GM21737 (cell line): ENCODE measurements around the gene ZNF562.
"Not testable (repeated sequence)": the region's sequence is repeated elsewhere in the genome, so short reads cannot be mapped to it uniquely, and the experiment has no call there.

Experiments
- ATAC-seq: cut with Tn5 transposase; IDR thresholded peaks from one replicate; pipeline ENCODE4 v1.9.1; 2021; ENCODE audit warnings: mild to moderate bottlenecking, moderate library complexity; ENCODE audit not compliant: unreplicated experiment

ZNF562 gene

GRCh38 chr19:9674663-9675357, at the start of gene ZNF562:
ZNF562 (minus strand) TSS chr19:9675100; CDS start chr19:9660744, 14,356 bp downstream.
- no peak for ATAC-seq

- no peak for ATAC-seq
These were observed 49.3 kb upstream of the ZNF562 start for GRCh38 chr19:9724157-9724556.

- ATAC-seq = no peak
These were observed 47.0 kb upstream of the ZNF562 start for GRCh38 chr19:9721861-9722260.

GRCh38 chr19:9720541-9720940, 45.6 kb upstream of the ZNF562 start:
- ATAC-seq = no peak

GRCh38 chr19:9711815-9712214, 36.9 kb upstream of the ZNF562 start:
- ATAC-seq = no peak

- ATAC-seq = no peak
These were observed 34.4 kb upstream of the ZNF562 start for GRCh38 chr19:9709305-9709704.

GRCh38 chr19:9705836-9706235, 30.9 kb upstream of the ZNF562 start:
- no peak for ATAC-seq

GRCh38 chr19:9702186-9702585, 27.3 kb upstream of the ZNF562 start:
- ATAC-seq = no peak

GRCh38 chr19:9700229-9700981, 25.5 kb upstream of the ZNF562 start:
- ATAC-seq = no peak

- not testable (repeated sequence) for ATAC-seq
These were observed 15.4 kb upstream of the ZNF562 start for GRCh38 chr19:9690301-9690700.

GRCh38 chr19:9679996-9680395, 5.1 kb upstream of the ZNF562 start:
- not testable (repeated sequence) for ATAC-seq

GRCh38 chr19:9675358-9675901, 530 bp upstream of the ZNF562 start:
- ATAC-seq = not testable (repeated sequence)

- ATAC-seq = no peak
These were observed 813 bp downstream of the ZNF562 start for GRCh38 chr19:9673912-9674662.

GRCh38 chr19:9672893-9673292, 2.0 kb downstream of the ZNF562 start:
- ATAC-seq = no peak

- no peak for ATAC-seq
These were observed 3.2 kb downstream of the ZNF562 start for GRCh38 chr19:9671655-9672054.

- no peak for ATAC-seq
These were observed 6.4 kb downstream of the ZNF562 start for GRCh38 chr19:9668544-9668943.

- ATAC-seq = no peak
These were observed 7.0 kb downstream of the ZNF562 start for GRCh38 chr19:9667898-9668297.

- ATAC-seq = no peak
These were observed 16.1 kb downstream of the ZNF562 start for GRCh38 chr19:9658769-9659168.

GRCh38 chr19:9653066-9653555, 21.8 kb downstream of the ZNF562 start:
- ATAC-seq = not testable (repeated sequence)

GRCh38 chr19:9651464-9651863, 23.4 kb downstream of the ZNF562 start:
- ATAC-seq = not testable (repeated sequence)

GRCh38 chr19:9650345-9650744, 24.6 kb downstream of the ZNF562 start:
- no peak for ATAC-seq
